Stomach smooth muscle (tissue), 2 donors: ENCODE data around the gene C12orf75.
"Not testable (repeated sequence)": the region's sequence is repeated elsewhere in the genome, so short reads cannot be mapped to it uniquely, and the experiment has no call there.

Experiments used
- H3K27ac ChIP-seq: one replicate; pipeline ENCODE4 v1.7.0; 2013; ENCODE audit warnings: mild to moderate bottlenecking, low read length, inconsistent platforms
- H3K27me3 ChIP-seq, 2 donors: one replicate each; pipeline ENCODE4 v1.7.0; 2013; ENCODE audit warnings: low read length in 2 of 2; ENCODE audit not compliant: insufficient read depth in 2 of 2, control insufficient read depth in 1 of 2
- H3K36me3 ChIP-seq, 2 donors: one replicate each; pipeline ENCODE4 v1.7.0; 2013; ENCODE audit warnings: low read length in 2 of 2; ENCODE audit not compliant: control insufficient read depth in 2 of 2, insufficient read depth in 2 of 2
- H3K4me1 ChIP-seq: one replicate; pipeline ENCODE4 v1.7.0; 2013; ENCODE audit warnings: low read length; ENCODE audit not compliant: control insufficient read depth, insufficient read depth
- H3K4me3 ChIP-seq, 2 donors: one replicate each; pipeline ENCODE4 v1.7.0; 2013; ENCODE audit warnings: low read length in 2 of 2
- H3K9ac ChIP-seq, 2 donors: one replicate each; pipeline ENCODE4 v1.7.0; 2013; ENCODE audit warnings: low read length in 2 of 2, mild to moderate bottlenecking in 1 of 2
- H3K9me3 ChIP-seq, 2 donors: one replicate each; pipeline ENCODE4 v1.7.0; 2013; ENCODE audit warnings: low read length in 2 of 2; ENCODE audit not compliant: control insufficient read depth in 2 of 2
- donor health status: healthy.
- donor health status: Pancreatic carcinoma.

Gene C12orf75

GRCh38 chr12:105294161-105294560, 36.3 kb upstream of the C12orf75 start:
- H3K36me3 ChIP-seq: no peaks in the 10 kb centered on the region
- no peaks in the 10 kb centered on the region for H3K4me1 ChIP-seq
- no peak overlapping the region for H3K27ac ChIP-seq
- H3K9me3 ChIP-seq: no peaks in the 10 kb centered on the region
- H3K9ac ChIP-seq: no peak overlapping the region
- no peak overlapping the region for H3K4me3 ChIP-seq
- H3K27me3 ChIP-seq: no peaks in the 10 kb centered on the region

- Histone ChIP-seq H3K9me3 (no peaks in the 10 kb centered on the region), H3K36me3 (no peaks in the 10 kb centered on the region), H3K27ac (no peak overlapping the region), H3K9ac (no peak overlapping the region), H3K4me3 (no peak overlapping the region), H3K4me1 (no peaks in the 10 kb centered on the region), H3K27me3 (no peaks in the 10 kb centered on the region)
Measured at GRCh38 chr12:105294886-105295479, 35.5 kb upstream of the C12orf75 start.

GRCh38 chr12:105296116-105297089, 34.1 kb upstream of the C12orf75 start:
- no peaks in the 10 kb centered on the region for H3K9me3 ChIP-seq
- H3K27me3 ChIP-seq: no peaks in the 10 kb centered on the region
- H3K27ac ChIP-seq: no peak overlapping the region
- no peaks in the 10 kb centered on the region for H3K4me1 ChIP-seq
- no peak overlapping the region for H3K9ac ChIP-seq
- H3K4me3 ChIP-seq: no peak overlapping the region
- H3K36me3 ChIP-seq: no peaks in the 10 kb centered on the region

GRCh38 chr12:105300883-105301282, 29.6 kb upstream of the C12orf75 start:
- Histone ChIP-seq H3K4me3 (no peak overlapping the region), H3K36me3 (no peaks in the 10 kb centered on the region), H3K9me3 (no peaks in the 10 kb centered on the region), H3K4me1 (no peaks in the 10 kb centered on the region), H3K27me3 (no peaks in the 10 kb centered on the region), H3K9ac (no peak overlapping the region), H3K27ac (no peak overlapping the region)

GRCh38 chr12:105301696-105302095, 28.8 kb upstream of the C12orf75 start:
- Histone ChIP-seq H3K9ac (no peak overlapping the region), H3K27me3 (no peaks in the 10 kb centered on the region), H3K9me3 (no peaks in the 10 kb centered on the region), H3K4me1 (no peaks in the 10 kb centered on the region), H3K4me3 (no peak overlapping the region), H3K36me3 (no peaks in the 10 kb centered on the region), H3K27ac (no peak overlapping the region)

- not testable (repeated sequence) for H3K9ac ChIP-seq, H3K4me1 ChIP-seq, H3K27ac ChIP-seq, H3K4me3 ChIP-seq, H3K27me3 ChIP-seq, H3K9me3 ChIP-seq, H3K36me3 ChIP-seq
Measured at GRCh38 chr12:105302986-105303385, 27.5 kb upstream of the C12orf75 start.

GRCh38 chr12:105304626-105305025, 25.9 kb upstream of the C12orf75 start:
- H3K4me1 ChIP-seq, H3K36me3 ChIP-seq, H3K27ac ChIP-seq, H3K9ac ChIP-seq, H3K27me3 ChIP-seq, H3K4me3 ChIP-seq, H3K9me3 ChIP-seq: not testable (repeated sequence)

GRCh38 chr12:105307601-105308314, 22.7 kb upstream of the C12orf75 start:
- H3K4me3 ChIP-seq, H3K27me3 ChIP-seq, H3K27ac ChIP-seq, H3K4me1 ChIP-seq, H3K36me3 ChIP-seq, H3K9me3 ChIP-seq, H3K9ac ChIP-seq: not testable (repeated sequence)

- not testable (repeated sequence) for H3K9me3 ChIP-seq, H3K9ac ChIP-seq, H3K27me3 ChIP-seq, H3K27ac ChIP-seq, H3K4me3 ChIP-seq, H3K36me3 ChIP-seq, H3K4me1 ChIP-seq
Measured at GRCh38 chr12:105308839-105309238, 21.7 kb upstream of the C12orf75 start.

GRCh38 chr12:105309384-105309783, 21.1 kb upstream of the C12orf75 start:
- H3K4me1 ChIP-seq, H3K4me3 ChIP-seq, H3K36me3 ChIP-seq, H3K27me3 ChIP-seq, H3K9me3 ChIP-seq, H3K9ac ChIP-seq, H3K27ac ChIP-seq: not testable (repeated sequence)
